Parathyroid adenoma (tissue), 2 donors: ENCODE measurements around the gene CCDC71L.

ENCODE experiments used
- H2AFZ ChIP-seq: fragments of 300-600 bp; sonication (generic); one replicate; pipeline ENCODE4 v1.7.0; 2017; ENCODE audit warnings: antibody characterized with exemption, mild to moderate bottlenecking
- H3K27ac ChIP-seq: fragments of 300-600 bp; sonication (generic); one replicate; pipeline ENCODE4 v1.7.0; 2017
- H3K27me3 ChIP-seq: fragments of 300-600 bp; sonication (generic); one replicate; pipeline ENCODE4 v1.7.0; 2017; ENCODE audit warnings: low read length; ENCODE audit not compliant: control insufficient read depth, insufficient read depth
- H3K36me3 ChIP-seq: fragments of 300-600 bp; sonication (generic); one replicate; pipeline ENCODE4 v1.7.0; 2017; ENCODE audit warnings: low read length; ENCODE audit not compliant: control insufficient read depth, insufficient read depth
- H3K4me1 ChIP-seq: fragments of 300-600 bp; sonication (generic); one replicate; pipeline ENCODE4 v1.7.0; 2017; ENCODE audit warnings: control low read depth
- H3K4me2 ChIP-seq: fragments of 300-600 bp; sonication (generic); one replicate; pipeline ENCODE4 v1.7.0; 2017; ENCODE audit warnings: low read length
- H3K4me3 ChIP-seq: fragments of 300-600 bp; sonication (generic); one replicate; pipeline ENCODE4 v1.7.0; 2017; ENCODE audit warnings: low read depth, low read length
- H3K79me2 ChIP-seq: fragments of 300-600 bp; sonication (generic); one replicate; pipeline ENCODE4 v1.7.0; 2017; ENCODE audit warnings: control low read depth
- H3K9ac ChIP-seq: fragments of 300-600 bp; sonication (generic); one replicate; pipeline ENCODE4 v1.7.0; 2017; ENCODE audit warnings: mild to moderate bottlenecking
- H3K9me3 ChIP-seq: fragments of 300-600 bp; sonication (generic); one replicate; pipeline ENCODE4 v1.7.0; 2017; ENCODE audit warnings: low read length; ENCODE audit not compliant: control insufficient read depth
- TF ChIP-seq, protein P1 (sequence below): fragments of 300-600 bp; sonication (generic); IDR thresholded peaks from one replicate; pipeline ENCODE4 v1.7.0; 2017; ENCODE audit warnings: antibody characterized with exemption, mild to moderate bottlenecking
- donor health status: primary hyperparathyroidism.

The CCDC71L gene

GRCh38 chr7:106625678-106626301, 35.2 kb downstream of the CCDC71L start:
- TF ChIP-seq, protein P1, sequence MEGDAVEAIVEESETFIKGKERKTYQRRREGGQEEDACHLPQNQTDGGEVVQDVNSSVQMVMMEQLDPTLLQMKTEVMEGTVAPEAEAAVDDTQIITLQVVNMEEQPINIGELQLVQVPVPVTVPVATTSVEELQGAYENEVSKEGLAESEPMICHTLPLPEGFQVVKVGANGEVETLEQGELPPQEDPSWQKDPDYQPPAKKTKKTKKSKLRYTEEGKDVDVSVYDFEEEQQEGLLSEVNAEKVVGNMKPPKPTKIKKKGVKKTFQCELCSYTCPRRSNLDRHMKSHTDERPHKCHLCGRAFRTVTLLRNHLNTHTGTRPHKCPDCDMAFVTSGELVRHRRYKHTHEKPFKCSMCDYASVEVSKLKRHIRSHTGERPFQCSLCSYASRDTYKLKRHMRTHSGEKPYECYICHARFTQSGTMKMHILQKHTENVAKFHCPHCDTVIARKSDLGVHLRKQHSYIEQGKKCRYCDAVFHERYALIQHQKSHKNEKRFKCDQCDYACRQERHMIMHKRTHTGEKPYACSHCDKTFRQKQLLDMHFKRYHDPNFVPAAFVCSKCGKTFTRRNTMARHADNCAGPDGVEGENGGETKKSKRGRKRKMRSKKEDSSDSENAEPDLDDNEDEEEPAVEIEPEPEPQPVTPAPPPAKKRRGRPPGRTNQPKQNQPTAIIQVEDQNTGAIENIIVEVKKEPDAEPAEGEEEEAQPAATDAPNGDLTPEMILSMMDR = no peak
- no peaks in the 10 kb centered on the region for H3K79me2 ChIP-seq
- peak overlapping the region; percentile 6 for H3K4me3 ChIP-seq
- H3K27me3 ChIP-seq = no peaks in the 10 kb centered on the region
- peaks cover 14% of the 10 kb centered on the region for H3K4me1 ChIP-seq
- H3K4me2 ChIP-seq = peak overlapping the region; percentile 8
- H2AFZ ChIP-seq = peak overlapping the region; percentile 57
- H3K27ac ChIP-seq = peak overlapping the region; percentile 11
- no peak overlapping the region for H3K9ac ChIP-seq
- H3K9me3 ChIP-seq = no peaks in the 10 kb centered on the region
- no peaks in the 10 kb centered on the region for H3K36me3 ChIP-seq

- Histone ChIP-seq H3K9ac (no peak overlapping the region), H3K9me3 (peaks cover 2% of the 10 kb centered on the region), H3K4me3 (no peak overlapping the region), H3K36me3 (no peaks in the 10 kb centered on the region), H2AFZ (no peak overlapping the region), H3K27ac (no peak overlapping the region), H3K79me2 (no peaks in the 10 kb centered on the region), H3K4me2 (no peak overlapping the region), H3K4me1 (peaks cover 14% of the 10 kb centered on the region), H3K27me3 (no peaks in the 10 kb centered on the region)
- TF ChIP-seq, protein P1 = no peak
Observed at GRCh38 chr7:106623853-106624252, 37.1 kb downstream of the CCDC71L start.

DNA sequence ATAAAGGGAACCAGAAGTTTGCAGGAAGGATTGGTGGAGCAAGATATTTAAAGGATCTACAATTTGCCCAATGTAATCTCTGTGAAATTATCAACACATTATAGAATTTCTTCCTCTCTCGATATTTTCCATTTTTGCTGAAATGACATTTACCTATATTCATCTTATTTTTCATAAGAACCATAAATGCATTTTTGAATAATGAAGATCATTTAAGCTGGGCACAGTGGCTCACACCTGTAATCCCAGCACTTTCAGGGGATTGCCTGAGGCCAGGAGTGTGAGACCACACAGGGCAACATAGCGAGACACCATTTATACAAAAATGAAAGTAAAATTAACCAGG, 37.7 kb downstream of the CCDC71L start:
- no peaks in the 10 kb centered on the region for H3K79me2 ChIP-seq
- H3K9me3 ChIP-seq = peaks cover 2% of the 10 kb centered on the region
- no peak overlapping the region for H3K4me3 ChIP-seq
- no peak overlapping the region for H2AFZ ChIP-seq
- H3K36me3 ChIP-seq = no peaks in the 10 kb centered on the region
- TF ChIP-seq, protein P1 = no peak
- H3K27me3 ChIP-seq = no peaks in the 10 kb centered on the region
- no peak overlapping the region for H3K27ac ChIP-seq
- H3K4me2 ChIP-seq = no peak overlapping the region
- no peak overlapping the region for H3K9ac ChIP-seq
- H3K4me1 ChIP-seq = peaks cover 14% of the 10 kb centered on the region

DNA sequence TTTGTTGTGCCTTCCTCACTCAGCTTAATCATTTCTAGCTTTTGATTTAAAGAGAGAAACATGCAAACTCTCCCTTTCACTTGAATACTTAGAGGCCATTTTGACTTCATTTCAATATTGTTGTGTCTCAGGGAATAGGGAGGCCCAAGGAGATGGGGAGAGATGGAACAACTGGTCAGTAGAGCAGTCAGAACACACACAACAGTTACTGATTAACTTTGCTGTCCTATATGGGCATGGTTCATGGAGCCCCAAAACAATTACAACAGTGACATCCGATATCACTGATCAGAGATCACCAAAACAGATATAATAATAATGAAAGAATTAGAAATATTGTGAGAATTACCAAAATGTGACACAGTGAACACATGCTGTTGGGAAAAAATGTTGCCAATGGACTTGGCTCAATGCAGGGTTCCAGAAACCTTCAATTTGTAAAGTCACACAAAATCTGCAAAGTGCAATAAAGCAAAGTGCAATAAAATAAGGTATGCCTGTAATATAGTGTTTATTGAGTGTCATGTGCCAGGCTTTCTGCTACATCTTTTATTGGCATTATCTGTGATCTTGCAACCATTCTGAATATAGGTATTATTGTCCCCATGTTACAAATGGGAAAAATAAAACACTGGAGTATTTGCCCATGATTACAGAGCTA, 38.2 kb downstream of the CCDC71L start:
- peaks cover 14% of the 10 kb centered on the region for H3K4me1 ChIP-seq
- no peak overlapping the region for H3K4me3 ChIP-seq
- TF ChIP-seq, protein P1 = no peak

More for the DNA sequence above, 38.2 kb downstream of the CCDC71L start:
- H3K36me3 ChIP-seq = no peaks in the 10 kb centered on the region
- no peak overlapping the region for H2AFZ ChIP-seq
- no peak overlapping the region for H3K4me2 ChIP-seq
- no peak overlapping the region for H3K9ac ChIP-seq
- H3K27ac ChIP-seq = no peak overlapping the region
- H3K27me3 ChIP-seq = no peaks in the 10 kb centered on the region
- H3K9me3 ChIP-seq = peaks cover 2% of the 10 kb centered on the region
- no peaks in the 10 kb centered on the region for H3K79me2 ChIP-seq
